NCI-H510A (cell line): ENCODE measurements around the gene ZNF253.
"Not testable (repeated sequence)": the region's sequence is repeated elsewhere in the genome, so short reads cannot be mapped to it uniquely, and the experiment has no call there.

Source experiments
- DNase-seq: peaks from one replicate; lab custom pipeline; 2025; lab: John Stamatoyannopoulos, UW

ZNF253 gene

GRCh38 chr19:19865750-19866610 is at the start of gene ZNF253:
Gene ZNF253 (plus strand): TSS chr19:19865882. CDS start chr19:19865997, 115 bp downstream.
- peak; percentile 96 for DNase-seq

- DNase-seq = no peak
These were observed 49.0 kb upstream of the ZNF253 start for GRCh38 chr19:19816679-19817078.

GRCh38 chr19:19817357-19817756 is 48.3 kb upstream of the ZNF253 start:
- no peak for DNase-seq

- no peak for DNase-seq
These were observed 44.8 kb upstream of the ZNF253 start for GRCh38 chr19:19820774-19821320.

- DNase-seq = peak; percentile 96
These were observed 44.2 kb upstream of the ZNF253 start, which contains the start of gene ZNF506 for GRCh38 chr19:19821366-19821951. Gene ZNF506 (minus strand): TSS chr19:19821750. CDS start chr19:19821603, 147 bp downstream.

GRCh38 chr19:19821976-19822375 is 43.7 kb upstream of the ZNF253 start:
- DNase-seq = not testable (repeated sequence)

- no peak for DNase-seq
These were observed 41.8 kb upstream of the ZNF253 start for GRCh38 chr19:19823916-19824315.

- DNase-seq = no peak
These were observed 38.8 kb upstream of the ZNF253 start for GRCh38 chr19:19826875-19827274.

- no peak for DNase-seq
These were observed 30.1 kb upstream of the ZNF253 start for GRCh38 chr19:19835560-19836038.

- DNase-seq = no peak
These were observed 17.9 kb upstream of the ZNF253 start for GRCh38 chr19:19847781-19848180.

- DNase-seq = no peak
These were observed 16.6 kb upstream of the ZNF253 start for GRCh38 chr19:19849056-19849455.

GRCh38 chr19:19851740-19852139 is 13.9 kb upstream of the ZNF253 start:
- DNase-seq = not testable (repeated sequence)

GRCh38 chr19:19858751-19859150 is 6.9 kb upstream of the ZNF253 start:
- no peak for DNase-seq

GRCh38 chr19:19860756-19861390 is 4.8 kb upstream of the ZNF253 start:
- DNase-seq = no peak

GRCh38 chr19:19866611-19867248 is 1.0 kb downstream of the ZNF253 start:
- DNase-seq = no peak

GRCh38 chr19:19870086-19870485 is 4.4 kb downstream of the ZNF253 start:
- not testable (repeated sequence) for DNase-seq

- no peak for DNase-seq
These were observed 6.2 kb downstream of the ZNF253 start for GRCh38 chr19:19871932-19872331.

- no peak for DNase-seq
These were observed 7.7 kb downstream of the ZNF253 start for GRCh38 chr19:19873381-19873780.

GRCh38 chr19:19877724-19878123 is 12.0 kb downstream of the ZNF253 start:
- DNase-seq = no peak

- no peak for DNase-seq
These were observed 18.9 kb downstream of the ZNF253 start for GRCh38 chr19:19884583-19884982.

GRCh38 chr19:19892055-19892941 is 26.6 kb downstream of the ZNF253 start:
- not testable (repeated sequence) for DNase-seq
